ENCODE data around the gene ERN1.

ERN1 gene

GRCh38 chr17:64102627-64103390, 27.1 kb downstream of the ERN1 start:
- no peaks in the 10 kb centered on the region for H3K27me3 Mint-ChIP-seq (ENCODE audit: low read depth)
- peaks cover 52% of the 10 kb centered on the region for H3K36me3 Mint-ChIP-seq (ENCODE audit: low read depth)
- no peaks in the 10 kb centered on the region for H3K9me3 Mint-ChIP-seq
- peak overlapping the region; percentile 8 for H3K27ac Mint-ChIP-seq
- peak overlapping the region; percentile 24 for H3K4me3 Mint-ChIP-seq
- DNase-seq (ENCODE audit: low spot score): no peak
- H3K4me1 Mint-ChIP-seq (ENCODE audit: low read depth): peaks cover 60% of the 10 kb centered on the region

- DNase-seq (ENCODE audit: low spot score): no peak
- Mint-ChIP-seq H3K36me3 (ENCODE audit: low read depth) (peaks cover 66% of the 10 kb centered on the region), H3K27ac (no peak overlapping the region), H3K4me3 (no peak overlapping the region), H3K27me3 (ENCODE audit: low read depth) (no peaks in the 10 kb centered on the region), H3K9me3 (no peaks in the 10 kb centered on the region), H3K4me1 (ENCODE audit: low read depth) (peaks cover 56% of the 10 kb centered on the region)
Measured at GRCh38 chr17:64099543-64099942, 30.4 kb downstream of the ERN1 start.

GRCh38 chr17:64097196-64097936, 32.6 kb downstream of the ERN1 start:
- Mint-ChIP-seq H3K27me3 (ENCODE audit: low read depth) (no peaks in the 10 kb centered on the region), H3K4me1 (ENCODE audit: low read depth) (peaks cover 55% of the 10 kb centered on the region), H3K27ac (no peak overlapping the region), H3K36me3 (ENCODE audit: low read depth) (peaks cover 66% of the 10 kb centered on the region), H3K4me3 (no peak overlapping the region), H3K9me3 (no peaks in the 10 kb centered on the region)
- no peak for DNase-seq (ENCODE audit: low spot score)

- no peaks in the 10 kb centered on the region for H3K27me3 Mint-ChIP-seq (ENCODE audit: low read depth)
- H3K4me1 Mint-ChIP-seq (ENCODE audit: low read depth): peaks cover 61% of the 10 kb centered on the region
- no peak overlapping the region for H3K4me3 Mint-ChIP-seq
Measured at GRCh38 chr17:64096037-64096436, 33.9 kb downstream of the ERN1 start.

GRCh38 chr17:64095144-64095882, 34.6 kb downstream of the ERN1 start:
- no peaks in the 10 kb centered on the region for H3K9me3 Mint-ChIP-seq
- DNase-seq (ENCODE audit: low spot score): no peak
- no peaks in the 10 kb centered on the region for H3K27me3 Mint-ChIP-seq (ENCODE audit: low read depth)
- H3K4me1 Mint-ChIP-seq (ENCODE audit: low read depth): peaks cover 66% of the 10 kb centered on the region
- H3K27ac Mint-ChIP-seq: peak overlapping the region; percentile 39
- H3K36me3 Mint-ChIP-seq (ENCODE audit: low read depth): peaks cover 69% of the 10 kb centered on the region
- H3K4me3 Mint-ChIP-seq: peak overlapping the region; percentile 27

More at GRCh38 chr17:64096037-64096436, 33.9 kb downstream of the ERN1 start:
- Mint-ChIP-seq H3K9me3 (no peaks in the 10 kb centered on the region), H3K27ac (peak overlapping the region; percentile 39), H3K36me3 (ENCODE audit: low read depth) (peaks cover 68% of the 10 kb centered on the region)
- no peak for DNase-seq (ENCODE audit: low spot score)

- peak overlapping the region; percentile 39 for H3K27ac Mint-ChIP-seq
- H3K9me3 Mint-ChIP-seq: no peaks in the 10 kb centered on the region
- peak overlapping the region; percentile 7 for H3K4me3 Mint-ChIP-seq
- peaks cover 73% of the 10 kb centered on the region for H3K36me3 Mint-ChIP-seq (ENCODE audit: low read depth)
- H3K27me3 Mint-ChIP-seq (ENCODE audit: low read depth): no peaks in the 10 kb centered on the region
- peaks cover 70% of the 10 kb centered on the region for H3K4me1 Mint-ChIP-seq (ENCODE audit: low read depth)
- DNase-seq (ENCODE audit: low spot score): no peak
Measured at GRCh38 chr17:64094412-64094811, 35.5 kb downstream of the ERN1 start.

- Mint-ChIP-seq H3K27ac (peak overlapping the region; percentile 75), H3K36me3 (ENCODE audit: low read depth) (peaks cover 73% of the 10 kb centered on the region), H3K4me1 (ENCODE audit: low read depth) (peaks cover 73% of the 10 kb centered on the region), H3K27me3 (ENCODE audit: low read depth) (no peaks in the 10 kb centered on the region), H3K4me3 (peak overlapping the region; percentile 38), H3K9me3 (no peaks in the 10 kb centered on the region)
- no peak for DNase-seq (ENCODE audit: low spot score)
Measured at GRCh38 chr17:64092952-64093451, 36.9 kb downstream of the ERN1 start.

- peaks cover 77% of the 10 kb centered on the region for H3K4me1 Mint-ChIP-seq (ENCODE audit: low read depth)
- H3K9me3 Mint-ChIP-seq: no peaks in the 10 kb centered on the region
- peak overlapping the region; percentile 94 for H3K27ac Mint-ChIP-seq
- DNase-seq (ENCODE audit: low spot score): no peak
- H3K27me3 Mint-ChIP-seq (ENCODE audit: low read depth): no peaks in the 10 kb centered on the region
- H3K4me3 Mint-ChIP-seq: no peak overlapping the region
- H3K36me3 Mint-ChIP-seq (ENCODE audit: low read depth): peaks cover 69% of the 10 kb centered on the region
Measured at GRCh38 chr17:64092113-64092512, 37.8 kb downstream of the ERN1 start.

- H3K9me3 Mint-ChIP-seq: no peaks in the 10 kb centered on the region
- peak overlapping the region; percentile 77 for H3K4me3 Mint-ChIP-seq
- H3K27me3 Mint-ChIP-seq (ENCODE audit: low read depth): no peaks in the 10 kb centered on the region
- DNase-seq (ENCODE audit: low spot score): no peak
- H3K36me3 Mint-ChIP-seq (ENCODE audit: low read depth): peaks cover 66% of the 10 kb centered on the region
- H3K27ac Mint-ChIP-seq: peak overlapping the region; percentile 94
- H3K4me1 Mint-ChIP-seq (ENCODE audit: low read depth): peaks cover 76% of the 10 kb centered on the region
Measured at GRCh38 chr17:64091571-64091970, 38.4 kb downstream of the ERN1 start.

GRCh38 chr17:64091116-64091515, 38.8 kb downstream of the ERN1 start:
- Mint-ChIP-seq H3K4me1 (ENCODE audit: low read depth) (peaks cover 74% of the 10 kb centered on the region), H3K9me3 (no peaks in the 10 kb centered on the region), H3K27ac (peak overlapping the region; percentile 94), H3K27me3 (ENCODE audit: low read depth) (no peaks in the 10 kb centered on the region), H3K4me3 (peak overlapping the region; percentile 77), H3K36me3 (ENCODE audit: low read depth) (peaks cover 62% of the 10 kb centered on the region)
- peak; percentile 46 for DNase-seq (ENCODE audit: low spot score)

GRCh38 chr17:64090144-64090543, 39.8 kb downstream of the ERN1 start:
- DNase-seq (ENCODE audit: low spot score): no peak
- Mint-ChIP-seq H3K27me3 (ENCODE audit: low read depth) (no peaks in the 10 kb centered on the region), H3K4me1 (ENCODE audit: low read depth) (peaks cover 67% of the 10 kb centered on the region), H3K36me3 (ENCODE audit: low read depth) (peaks cover 53% of the 10 kb centered on the region), H3K9me3 (no peaks in the 10 kb centered on the region), H3K27ac (peak overlapping the region; percentile 27), H3K4me3 (no peak overlapping the region)

- no peak for DNase-seq (ENCODE audit: low spot score)
- Mint-ChIP-seq H3K9me3 (no peaks in the 10 kb centered on the region), H3K27me3 (ENCODE audit: low read depth) (no peaks in the 10 kb centered on the region), H3K4me3 (peak overlapping the region; percentile 31), H3K4me1 (ENCODE audit: low read depth) (peaks cover 52% of the 10 kb centered on the region), H3K36me3 (ENCODE audit: low read depth) (peaks cover 38% of the 10 kb centered on the region), H3K27ac (peak overlapping the region; percentile 41)
Measured at GRCh38 chr17:64087252-64088005, 42.5 kb downstream of the ERN1 start.

- H3K9me3 Mint-ChIP-seq: no peaks in the 10 kb centered on the region
- no peak overlapping the region for H3K27ac Mint-ChIP-seq
- H3K4me1 Mint-ChIP-seq (ENCODE audit: low read depth): peaks cover 51% of the 10 kb centered on the region
- H3K4me3 Mint-ChIP-seq: no peak overlapping the region
- H3K36me3 Mint-ChIP-seq (ENCODE audit: low read depth): peaks cover 39% of the 10 kb centered on the region
- no peaks in the 10 kb centered on the region for H3K27me3 Mint-ChIP-seq (ENCODE audit: low read depth)
- DNase-seq (ENCODE audit: low spot score): no peak
Measured at GRCh38 chr17:64085650-64086005, 44.3 kb downstream of the ERN1 start.
